Measurements from ENCODE around the gene ADAMTS12. TPM values are rescaled to one million over a fixed set of nuclear protein-coding genes. Genes with fewer than 3 reads are reported as not detected.

Gene ADAMTS12
- total RNA-seq, 1 experiment from 2014 or later = 0.05 TPM

GRCh38 chr5:33738097-33738496 is 153.7 kb downstream of the ADAMTS12 start:
- no TSS peak for BruUV-seq (replicated peaks)
- RAD21 ChIA-PET (ENCODE audit: low non-redundant PET in 1 of 2, low total read pairs in 2 of 2, uncharacterized antibody in 2 of 2, unreplicated experiment in 2 of 2) = no interaction called here
- H4K20me1 ChIP-seq (ENCODE audit: insufficient read depth) = no peaks in the 10 kb centered on the region
- H3K4me2 ChIP-seq (ENCODE audit: low read length) = no peak overlapping the region
- H3K36me3 ChIP-seq (ENCODE audit: control insufficient read depth in 1 of 2, insufficient read depth in 2 of 2, low read length in 2 of 2) = no peaks in the 10 kb centered on the region
- H3K4me3 ChIP-seq (replicated peaks in 1 of 2; ENCODE audit: low read depth in 1 of 2, low read length in 2 of 2) = no peak overlapping the region
- H3K9me2 ChIP-seq (ENCODE audit: insufficient read depth) = no peaks in the 10 kb centered on the region
- CTCF ChIA-PET = no interaction called here
- POLR2A ChIA-PET = no interaction called here
- H3K4me1 ChIP-seq (ENCODE audit: control insufficient read depth in 1 of 2, insufficient read depth in 2 of 2, low read length in 2 of 2) = no peaks in the 10 kb centered on the region
- H3K27ac ChIP-seq (ENCODE audit: low read depth, low read length) = no peak overlapping the region
- no peaks in the 10 kb centered on the region for H3K9me3 ChIP-seq (ENCODE audit: control insufficient read depth in 1 of 2, insufficient read depth in 1 of 2, low read depth in 1 of 2, low read length in 2 of 2)
- no peak for ATAC-seq
- no peak overlapping the region for H3K9ac ChIP-seq (ENCODE audit: low read length)
- DNase-seq (ENCODE audit: low read depth, low spot score) = no peak
- intact Hi-C loops (cut with micrococcal nuclease) = no loop called here
- peaks cover 53% of the 10 kb centered on the region for H3K27me3 ChIP-seq (ENCODE audit: insufficient read depth, low read length)
- H2AFZ ChIP-seq (ENCODE audit: low read depth, low read length, poor library complexity, severe bottlenecking) = no peak overlapping the region
- no peaks in the 10 kb centered on the region for H3K79me2 ChIP-seq (ENCODE audit: insufficient read depth, low read length)
- TF ChIP-seq CBX3 (IDR thresholded peaks at IDR 0.05; ENCODE audit: low read depth) (no peak), JUND (IDR thresholded peaks at IDR 0.05) (no peak), SIN3A (IDR thresholded peaks at IDR 0.05; ENCODE audit: low read depth) (no peak), ZNF274 (IDR thresholded peaks at IDR 0.05; ENCODE audit: low read depth, low read length) (no peak), EGR1 (IDR thresholded peaks at IDR 0.05; ENCODE audit: low read depth) (no peak), MAX (IDR thresholded peaks at IDR 0.05) (no peak), EZH2phosphoT487 (IDR thresholded peaks at IDR 0.05; ENCODE audit: borderline replicate concordance) (no peak), POLR2AphosphoS5 (IDR thresholded peaks at IDR 0.05; ENCODE audit: low read depth, low read length) (no peak), REST (IDR thresholded peaks at IDR 0.05; ENCODE audit: low read depth) (no peak), SRF (IDR thresholded peaks at IDR 0.05; ENCODE audit: low read depth) (no peak), RAD21 (IDR thresholded peaks at IDR 0.05; ENCODE audit: low read depth) (no peak), ATF3 (IDR thresholded peaks at IDR 0.05) (no peak), SP1 (IDR thresholded peaks at IDR 0.05; ENCODE audit: low read depth) (no peak), ELF1 (IDR thresholded peaks at IDR 0.05; ENCODE audit: borderline replicate concordance, low read depth) (no peak)
- TF ChIP-seq, protein P1, sequence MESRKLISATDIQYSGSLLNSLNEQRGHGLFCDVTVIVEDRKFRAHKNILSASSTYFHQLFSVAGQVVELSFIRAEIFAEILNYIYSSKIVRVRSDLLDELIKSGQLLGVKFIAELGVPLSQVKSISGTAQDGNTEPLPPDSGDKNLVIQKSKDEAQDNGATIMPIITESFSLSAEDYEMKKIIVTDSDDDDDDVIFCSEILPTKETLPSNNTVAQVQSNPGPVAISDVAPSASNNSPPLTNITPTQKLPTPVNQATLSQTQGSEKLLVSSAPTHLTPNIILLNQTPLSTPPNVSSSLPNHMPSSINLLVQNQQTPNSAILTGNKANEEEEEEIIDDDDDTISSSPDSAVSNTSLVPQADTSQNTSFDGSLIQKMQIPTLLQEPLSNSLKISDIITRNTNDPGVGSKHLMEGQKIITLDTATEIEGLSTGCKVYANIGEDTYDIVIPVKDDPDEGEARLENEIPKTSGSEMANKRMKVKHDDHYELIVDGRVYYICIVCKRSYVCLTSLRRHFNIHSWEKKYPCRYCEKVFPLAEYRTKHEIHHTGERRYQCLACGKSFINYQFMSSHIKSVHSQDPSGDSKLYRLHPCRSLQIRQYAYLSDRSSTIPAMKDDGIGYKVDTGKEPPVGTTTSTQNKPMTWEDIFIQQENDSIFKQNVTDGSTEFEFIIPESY (IDR thresholded peaks at IDR 0.05; ENCODE audit: extremely low read depth, insufficient replicate concordance, low read length) = no peak

Data from HCT116 (cell line).